HG03103 (cell line): ENCODE data around the gene DNAJC1.
A peak's percentile ranks its signal among the peaks of the same experiment; 100 is the strongest.

Experiments used
- ATAC-seq: cut with Tn5 transposase; IDR thresholded peaks from one replicate; pipeline ENCODE4 v1.9.1; 2021; ENCODE audit warnings: low read depth; ENCODE audit not compliant: unreplicated experiment

DNAJC1 gene

DNA sequence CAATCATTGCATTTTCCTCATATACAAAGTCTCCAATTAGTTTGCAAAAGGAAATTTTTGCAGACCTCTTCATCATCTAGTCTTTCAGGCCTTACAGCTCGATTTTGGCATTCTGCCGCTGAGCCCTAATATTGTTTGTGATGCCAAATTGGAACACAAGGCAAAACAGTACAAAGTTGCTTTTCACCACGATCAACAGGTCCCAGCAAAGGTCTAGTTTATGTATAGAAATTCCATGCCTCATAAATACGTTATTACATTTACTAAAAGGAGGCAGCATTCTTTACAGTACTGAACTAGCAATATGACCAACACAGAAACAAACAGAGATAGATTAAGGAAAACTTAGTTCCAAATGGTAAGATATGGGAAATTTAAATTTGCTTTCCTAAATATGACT is 7.0 kb upstream of the DNAJC1 start:
- no peak for ATAC-seq

- ATAC-seq = no peak
Measured at GRCh38 chr10:22006379-22006884, 2.9 kb upstream of the DNAJC1 start.

DNA sequence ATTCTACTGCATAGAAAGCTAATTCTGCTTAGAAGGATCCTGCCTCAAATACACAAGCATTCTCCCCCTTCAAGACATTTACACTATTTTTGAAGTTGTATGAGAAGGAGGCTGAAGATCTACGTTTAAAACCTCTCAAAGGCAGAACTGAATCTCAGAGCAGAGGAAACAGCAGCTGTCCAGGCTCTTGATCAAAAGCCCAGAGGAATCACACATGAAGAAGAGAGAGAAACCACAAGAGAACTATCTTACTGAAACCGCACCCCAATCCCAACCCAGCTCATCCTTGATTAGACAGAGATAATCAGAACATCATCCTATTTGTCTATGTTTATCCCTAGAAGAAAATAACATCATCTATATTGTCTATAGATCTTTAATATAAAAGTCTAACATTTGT is 2.2 kb upstream of the DNAJC1 start:
- no peak for ATAC-seq

- no peak for ATAC-seq
Measured at GRCh38 chr10:22003964-22004281, 393 bp upstream of the DNAJC1 start.

GRCh38 chr10:22002591-22003176 is 846 bp downstream of the DNAJC1 start:
- ATAC-seq = peak; percentile 16

- no peak for ATAC-seq
Measured at GRCh38 chr10:21995557-21995956, 8.0 kb downstream of the DNAJC1 start.

DNA sequence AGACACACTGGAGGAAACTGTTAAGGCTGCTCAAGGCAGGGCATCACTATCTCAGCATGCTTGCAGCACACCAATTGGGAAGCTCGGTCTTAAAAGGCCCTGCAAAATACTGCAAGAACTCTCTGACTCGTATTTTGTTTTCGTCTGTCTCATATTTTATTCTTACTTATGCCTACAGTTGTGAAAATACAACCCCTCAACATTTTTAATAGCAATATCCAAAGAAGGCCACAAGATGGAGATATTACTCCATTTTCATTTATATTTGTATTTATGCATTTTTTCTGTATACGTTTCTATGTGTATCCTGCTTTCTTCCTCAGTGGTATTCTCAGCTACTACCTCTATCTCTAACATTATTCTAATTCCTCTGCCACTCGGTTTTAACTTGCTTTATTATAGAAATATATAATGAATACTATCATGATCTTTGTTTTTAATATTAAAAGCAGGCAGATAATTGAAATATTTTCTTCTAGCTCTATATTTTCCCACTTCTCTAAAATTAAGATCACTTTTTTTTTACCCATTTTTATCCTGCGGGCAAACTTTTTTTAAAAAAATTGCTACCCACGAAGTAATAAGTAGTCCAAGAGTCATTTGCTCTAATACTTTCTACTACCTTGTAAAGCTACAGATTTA is 10.0 kb downstream of the DNAJC1 start:
- no peak for ATAC-seq

DNA sequence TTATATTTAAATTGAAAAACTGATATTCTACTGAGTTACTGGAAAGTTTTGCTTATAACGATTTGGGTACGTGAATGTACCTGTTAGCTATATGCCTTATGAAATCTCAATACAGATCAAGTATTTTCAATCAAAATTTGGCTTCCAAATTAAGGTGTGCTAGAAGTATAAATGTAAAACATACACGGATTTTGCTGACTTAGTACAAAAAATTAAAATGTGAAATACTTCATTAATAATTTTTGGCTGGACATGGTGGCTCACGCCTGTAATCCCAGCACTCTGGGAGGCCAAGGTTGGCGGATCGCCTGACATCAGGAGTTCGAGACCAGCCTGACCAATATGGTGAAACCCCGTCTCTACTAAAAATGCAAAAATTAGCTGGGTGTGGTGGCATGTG is 11.7 kb downstream of the DNAJC1 start:
- no peak for ATAC-seq

- no peak for ATAC-seq
Measured at GRCh38 chr10:21990449-21990848, 13.1 kb downstream of the DNAJC1 start.

GRCh38 chr10:21989453-21990154 is 13.9 kb downstream of the DNAJC1 start:
- ATAC-seq = peak; percentile 85

GRCh38 chr10:21985541-21985940 is 18.0 kb downstream of the DNAJC1 start:
- no peak for ATAC-seq

DNA sequence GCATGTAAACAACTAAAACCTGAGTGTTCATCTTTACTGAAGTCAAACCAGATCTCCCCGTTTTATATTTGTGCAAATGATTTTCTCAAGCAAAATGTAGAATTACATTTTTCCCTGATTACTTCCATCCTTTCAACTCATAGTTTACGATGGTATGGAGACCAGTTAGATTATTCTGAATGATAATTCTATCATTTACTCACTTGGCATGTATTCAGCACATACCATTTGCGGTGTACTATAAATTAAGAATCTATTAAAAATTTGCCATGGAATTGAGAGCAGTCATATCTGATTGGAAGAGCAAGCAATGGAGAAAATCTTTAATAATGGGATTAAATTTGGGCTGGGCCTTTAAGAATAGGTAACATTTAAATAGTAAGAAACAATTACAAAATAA is 22.4 kb downstream of the DNAJC1 start:
- ATAC-seq = no peak

DNA sequence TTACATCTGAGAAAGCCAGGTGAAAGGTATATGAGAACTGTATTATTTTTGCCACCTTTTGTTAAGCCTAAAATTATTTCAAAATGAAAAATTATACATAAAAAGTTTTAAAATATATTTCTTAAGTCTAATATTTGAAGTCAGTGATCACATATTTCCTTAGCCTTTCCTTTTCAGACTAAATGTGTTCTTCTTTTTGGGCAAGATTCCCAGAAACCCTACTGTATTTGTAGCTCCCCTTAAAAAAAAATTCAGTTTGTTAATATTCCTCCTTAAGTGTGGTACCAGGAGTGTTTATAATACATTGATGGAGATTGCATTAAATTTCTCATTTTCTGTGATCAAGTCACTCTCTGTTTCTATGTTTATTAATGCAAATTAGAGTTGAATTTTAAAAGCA is 22.8 kb downstream of the DNAJC1 start:
- ATAC-seq = no peak

DNA sequence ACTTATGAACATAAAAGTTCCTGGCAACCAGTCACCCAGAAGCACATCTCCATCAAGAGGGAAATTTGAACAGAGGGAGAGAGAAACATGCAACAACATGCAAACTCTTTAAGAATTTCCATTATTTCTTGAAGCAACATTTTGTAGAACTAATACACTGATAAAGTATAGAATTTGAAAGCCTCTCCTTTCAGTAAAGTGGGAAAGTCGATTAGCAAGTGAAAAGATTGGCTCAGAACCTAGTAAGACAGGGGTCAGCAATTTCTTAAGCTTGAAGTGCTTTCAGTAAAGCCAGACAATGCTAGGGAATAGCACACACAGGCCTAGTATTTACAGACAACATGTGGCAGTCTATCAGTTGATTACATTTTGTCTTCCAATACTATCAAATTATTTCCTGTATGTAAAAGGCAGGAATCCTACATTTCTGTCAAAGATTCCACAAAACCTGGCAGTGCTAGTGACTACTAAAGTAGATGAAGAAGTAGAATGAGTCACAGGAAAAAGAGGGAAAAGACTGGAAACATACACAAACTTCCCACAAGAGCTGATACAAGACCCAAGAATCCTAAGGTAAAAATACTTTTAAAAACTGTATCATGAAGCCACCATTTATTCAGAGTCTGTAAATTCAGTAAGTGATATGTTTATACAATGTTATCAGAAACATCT is 25.2 kb downstream of the DNAJC1 start:
- no peak for ATAC-seq

DNA sequence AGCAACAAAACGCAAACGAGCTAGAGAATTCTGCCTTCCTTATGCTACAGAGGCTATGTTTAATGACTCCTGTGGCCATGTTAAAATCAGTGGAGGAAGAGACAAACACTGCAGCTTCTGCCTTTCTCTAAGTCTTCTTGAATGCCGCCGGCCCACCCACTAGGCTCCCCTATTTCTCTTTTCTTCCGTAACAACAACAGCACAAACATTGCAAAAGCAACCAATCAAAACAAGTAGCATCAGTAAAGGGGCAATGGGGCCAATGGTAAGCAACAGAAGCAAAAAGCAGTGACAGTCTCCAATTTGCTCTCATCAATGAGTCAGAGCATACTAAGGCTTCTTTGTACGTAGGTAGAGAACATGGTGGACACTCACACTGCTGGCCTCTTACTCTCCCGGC is 26.8 kb downstream of the DNAJC1 start:
- no peak for ATAC-seq

- ATAC-seq = no peak
Measured at GRCh38 chr10:21976280-21976679, 27.2 kb downstream of the DNAJC1 start.

DNA sequence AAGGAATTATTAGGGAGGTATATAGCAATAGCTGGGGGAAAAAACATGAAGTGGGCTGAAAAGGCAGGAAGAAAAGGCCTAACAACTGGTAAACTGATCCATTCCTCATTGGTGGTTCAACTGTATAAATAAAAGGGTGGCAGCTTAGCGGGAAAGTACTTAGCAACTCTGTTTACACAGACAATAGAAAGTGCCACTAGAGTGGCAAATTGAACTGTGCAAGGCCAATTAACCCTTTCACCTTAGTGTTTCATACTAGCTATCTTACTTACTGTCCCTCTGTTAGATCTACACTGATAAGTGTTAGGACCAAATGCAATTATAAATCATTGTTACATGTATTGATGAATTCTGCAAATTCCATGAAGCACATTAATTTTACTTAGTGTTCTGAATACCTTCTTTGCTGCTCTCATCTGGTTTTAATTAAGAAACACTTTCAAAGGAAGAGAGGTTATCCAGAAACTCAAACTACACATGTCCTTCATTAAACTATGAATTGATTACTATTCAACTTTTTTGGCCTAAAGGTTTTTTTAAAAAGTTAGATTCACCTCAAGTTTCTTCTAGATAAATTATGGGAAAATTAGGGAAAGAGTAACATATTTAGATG is 28.0 kb downstream of the DNAJC1 start:
- ATAC-seq = no peak

DNA sequence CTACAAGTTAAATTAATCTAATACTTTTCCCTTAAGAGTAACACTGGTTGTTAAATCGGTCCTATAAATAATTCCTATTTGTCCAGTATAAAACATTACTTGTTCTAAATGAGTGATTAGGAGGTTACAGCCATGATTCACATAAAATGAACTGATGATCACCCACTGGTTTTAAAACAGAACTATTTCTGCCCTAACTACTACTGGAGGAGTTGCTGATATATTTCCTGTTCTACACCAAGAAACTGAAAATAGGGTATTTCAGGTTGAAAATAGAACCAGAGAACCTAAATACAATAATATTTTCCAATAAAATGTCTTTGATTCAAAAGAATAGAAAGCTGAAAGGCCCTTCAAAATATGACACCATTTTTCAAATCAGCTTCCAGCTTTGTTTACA is 30.9 kb downstream of the DNAJC1 start:
- ATAC-seq = no peak

DNA sequence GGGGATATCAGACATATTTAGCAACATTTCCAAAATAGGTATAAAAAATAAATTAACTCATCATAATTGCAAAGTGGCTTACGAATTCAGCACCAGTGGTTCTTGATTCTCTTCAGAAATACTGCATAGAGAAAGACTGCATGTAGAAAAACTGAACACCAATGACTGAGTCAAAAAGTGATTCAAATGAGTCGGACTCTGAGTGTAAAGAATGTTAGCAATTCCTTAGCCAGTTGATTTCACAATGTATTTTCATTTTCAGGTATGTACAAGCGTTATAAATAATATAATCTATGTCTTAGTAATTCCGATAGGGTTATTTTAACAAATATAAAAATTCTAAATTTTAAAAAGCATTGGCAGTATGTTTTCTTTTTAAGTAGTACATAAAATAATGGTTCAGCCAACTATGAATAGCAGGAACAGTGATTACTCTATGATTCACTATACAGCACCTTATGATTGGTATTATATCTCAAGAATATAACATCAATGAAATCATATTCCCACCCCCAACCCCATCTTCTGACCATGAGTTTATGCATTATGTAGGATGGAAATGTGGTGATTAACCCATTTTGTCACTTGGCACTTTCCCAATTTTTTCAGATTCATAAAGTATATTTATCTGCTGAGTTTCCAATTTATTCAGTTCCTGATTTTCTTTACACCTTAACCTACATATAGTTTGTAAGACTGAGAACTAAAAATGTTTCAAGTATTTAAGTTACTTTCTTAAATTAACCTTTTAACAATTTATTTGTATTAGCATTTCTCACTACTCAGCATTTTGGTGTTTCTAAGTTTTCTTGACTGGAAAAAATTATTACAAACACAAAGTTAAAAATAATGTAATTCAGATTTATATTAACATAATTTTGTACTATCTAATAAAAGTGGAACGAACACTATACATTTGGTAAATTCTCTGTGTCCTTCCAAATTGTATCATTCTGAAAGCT is 33.9 kb downstream of the DNAJC1 start:
- no peak for ATAC-seq
